Measurements from ENCODE around the gene ARHGEF28. TPM values are rescaled to one million over a fixed set of nuclear protein-coding genes. Genes with fewer than 3 reads are reported as not detected.

Gene ARHGEF28
- polyA plus RNA-seq, 3 donors = not detected

DNA sequence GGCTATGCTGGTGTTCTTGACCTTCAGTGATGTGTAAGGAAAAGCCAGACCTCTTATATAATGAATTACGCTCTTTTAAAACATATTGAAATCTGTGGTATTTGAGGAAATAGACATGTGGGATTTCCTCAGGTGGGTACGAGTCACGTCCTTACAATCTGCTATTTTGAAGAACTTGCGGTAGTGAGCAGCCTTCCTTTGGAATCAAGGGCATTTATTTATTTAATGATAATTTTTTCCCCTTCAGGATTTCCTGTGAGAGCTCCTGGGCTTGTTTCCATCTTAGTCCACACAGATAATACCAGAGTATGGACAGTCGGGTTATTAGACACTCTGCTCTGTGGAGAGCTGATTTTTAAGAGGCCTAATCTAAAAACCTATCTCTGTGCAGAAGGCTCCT lies 167.9 kb downstream of the ARHGEF28 start:
- Histone ChIP-seq H2AFZ (ENCODE audit: insufficient read depth, low read depth, low read length, poor library complexity, severe bottlenecking) (no peak overlapping the region), H3K9ac (ENCODE audit: insufficient read depth, low read length, poor library complexity, severe bottlenecking) (no peak overlapping the region), H3K79me2 (ENCODE audit: insufficient read depth, low read length) (no peaks in the 10 kb centered on the region), H3K4me1 (ENCODE audit: control insufficient read depth in 1 of 2, insufficient read depth in 2 of 2, low read length in 2 of 2) (peaks cover 9 to 15% of the 10 kb centered on the region in 2 donors), H3K27ac (ENCODE audit: low read depth in 1 of 2, low read length in 2 of 2) (no peak overlapping the region), H3K27me3 (ENCODE audit: control insufficient read depth in 2 of 2, insufficient read depth in 2 of 2, low read length in 2 of 2) (no peaks in the 10 kb centered on the region), H3K9me3 (replicated peaks in 1 of 2; ENCODE audit: control insufficient read depth in 1 of 2, insufficient read depth in 1 of 2, low read length in 2 of 2) (no peaks in the 10 kb centered on the region), H3K4me3 (replicated peaks in 1 of 3; ENCODE audit: low read depth in 2 of 3, low read length in 3 of 3) (no peak overlapping the region), H3K4me2 (replicated peaks; ENCODE audit: extremely low read depth, low read length, poor library complexity, severe bottlenecking) (no peak overlapping the region), H3K36me3 (replicated peaks in 1 of 2; ENCODE audit: control insufficient read depth in 1 of 2, insufficient read depth in 2 of 2, low read length in 2 of 2) (no peaks in the 10 kb centered on the region), H4K20me1 (ENCODE audit: insufficient read depth, low read length) (no peaks in the 10 kb centered on the region)
- no peak overlapping the region for H3K27ac Mint-ChIP-seq
- H3K4me1 Mint-ChIP-seq = peaks cover 19% of the 10 kb centered on the region
- H3K27me3 Mint-ChIP-seq (ENCODE audit: low read depth in 3 of 3) = no peaks in the 10 kb centered on the region
- TF ChIP-seq, protein P1, sequence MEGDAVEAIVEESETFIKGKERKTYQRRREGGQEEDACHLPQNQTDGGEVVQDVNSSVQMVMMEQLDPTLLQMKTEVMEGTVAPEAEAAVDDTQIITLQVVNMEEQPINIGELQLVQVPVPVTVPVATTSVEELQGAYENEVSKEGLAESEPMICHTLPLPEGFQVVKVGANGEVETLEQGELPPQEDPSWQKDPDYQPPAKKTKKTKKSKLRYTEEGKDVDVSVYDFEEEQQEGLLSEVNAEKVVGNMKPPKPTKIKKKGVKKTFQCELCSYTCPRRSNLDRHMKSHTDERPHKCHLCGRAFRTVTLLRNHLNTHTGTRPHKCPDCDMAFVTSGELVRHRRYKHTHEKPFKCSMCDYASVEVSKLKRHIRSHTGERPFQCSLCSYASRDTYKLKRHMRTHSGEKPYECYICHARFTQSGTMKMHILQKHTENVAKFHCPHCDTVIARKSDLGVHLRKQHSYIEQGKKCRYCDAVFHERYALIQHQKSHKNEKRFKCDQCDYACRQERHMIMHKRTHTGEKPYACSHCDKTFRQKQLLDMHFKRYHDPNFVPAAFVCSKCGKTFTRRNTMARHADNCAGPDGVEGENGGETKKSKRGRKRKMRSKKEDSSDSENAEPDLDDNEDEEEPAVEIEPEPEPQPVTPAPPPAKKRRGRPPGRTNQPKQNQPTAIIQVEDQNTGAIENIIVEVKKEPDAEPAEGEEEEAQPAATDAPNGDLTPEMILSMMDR (IDR thresholded peaks at IDR 0.05) = no peak
- DNase-seq = no peak
- intact Hi-C loops (cut with micrococcal nuclease) = loop anchor here (2.0 to 5.0 kb wide), 2 partner anchors 202 to 203 kb away; no protein-coding TSS in a partner anchor
- H3K36me3 Mint-ChIP-seq = no peaks in the 10 kb centered on the region
- no CpG with 5 or more reads among the region's 5 CpGs for WGBS (ENCODE audit: insufficient coverage)
- no peak overlapping the region for H3K4me3 Mint-ChIP-seq
- H3K9me3 Mint-ChIP-seq = no peaks in the 10 kb centered on the region

DNA sequence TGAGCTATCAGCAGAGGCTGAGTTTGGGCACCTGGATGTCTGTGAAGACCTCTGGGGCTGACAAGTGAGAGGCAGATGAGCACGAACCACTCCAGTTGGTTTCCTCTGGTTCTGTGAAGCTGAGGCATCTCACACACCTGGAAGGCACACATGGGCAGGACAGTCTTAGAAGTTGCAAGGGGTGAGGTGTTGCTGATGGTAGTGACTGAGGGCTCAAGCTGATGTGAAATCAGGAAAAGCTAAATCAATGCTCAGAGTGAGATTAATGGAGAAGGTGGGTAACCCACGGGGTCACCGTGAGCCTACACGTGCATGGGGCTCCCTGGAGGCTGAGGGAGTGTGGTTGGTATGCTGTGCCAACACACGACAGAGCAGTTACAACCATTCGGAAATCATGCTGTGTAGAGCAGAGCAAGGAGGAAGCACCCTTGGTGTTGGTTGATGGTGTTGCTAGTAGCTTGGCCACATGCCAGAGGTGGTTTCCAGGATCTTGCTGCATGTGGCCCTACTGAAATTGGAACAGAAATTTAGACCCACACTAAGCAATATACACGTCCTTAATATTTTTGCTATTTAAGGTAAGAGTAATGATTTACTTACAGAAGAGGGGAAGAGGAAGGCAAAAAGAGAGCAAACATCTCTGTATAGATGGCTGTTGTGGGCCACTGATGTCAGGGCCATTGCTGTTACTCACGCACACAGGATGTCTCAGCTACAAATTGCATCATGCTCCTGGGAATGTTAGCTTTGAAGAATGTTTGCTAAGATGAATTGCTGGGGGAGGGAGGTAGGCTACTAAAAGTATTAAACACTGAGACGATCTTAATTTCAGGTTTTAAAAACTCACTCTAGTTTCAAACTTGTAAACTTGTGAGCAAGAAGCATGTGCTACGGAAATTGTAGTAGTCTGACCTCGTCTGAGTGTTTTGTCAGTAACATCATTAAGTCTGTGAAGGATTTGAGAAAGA lies 170.5 kb downstream of the ARHGEF28 start:
- H3K27me3 Mint-ChIP-seq (ENCODE audit: low read depth in 3 of 3) = no peaks in the 10 kb centered on the region
- H3K9me3 Mint-ChIP-seq = no peaks in the 10 kb centered on the region
- peak overlapping the region in 3 of 7 donors; percentile 19 to 60 (median 32) for H3K27ac Mint-ChIP-seq
- Histone ChIP-seq H3K27ac (ENCODE audit: low read depth in 1 of 2, low read length in 2 of 2) (peak overlapping the region in 1 of 2 donors; percentile 9), H4K20me1 (ENCODE audit: insufficient read depth, low read length) (no peaks in the 10 kb centered on the region), H3K9ac (ENCODE audit: insufficient read depth, low read length, poor library complexity, severe bottlenecking) (no peak overlapping the region), H3K4me3 (replicated peaks in 1 of 3; ENCODE audit: low read depth in 2 of 3, low read length in 3 of 3) (no peak overlapping the region), H3K36me3 (replicated peaks in 1 of 2; ENCODE audit: control insufficient read depth in 1 of 2, insufficient read depth in 2 of 2, low read length in 2 of 2) (no peaks in the 10 kb centered on the region), H3K4me1 (ENCODE audit: control insufficient read depth in 1 of 2, insufficient read depth in 2 of 2, low read length in 2 of 2) (peaks cover 9 to 15% of the 10 kb centered on the region in 2 donors), H3K9me3 (replicated peaks in 1 of 2; ENCODE audit: control insufficient read depth in 1 of 2, insufficient read depth in 1 of 2, low read length in 2 of 2) (no peaks in the 10 kb centered on the region), H3K4me2 (replicated peaks; ENCODE audit: extremely low read depth, low read length, poor library complexity, severe bottlenecking) (peak overlapping the region; percentile 14), H2AFZ (ENCODE audit: insufficient read depth, low read depth, low read length, poor library complexity, severe bottlenecking) (peak overlapping the region; percentile 38), H3K27me3 (ENCODE audit: control insufficient read depth in 2 of 2, insufficient read depth in 2 of 2, low read length in 2 of 2) (no peaks in the 10 kb centered on the region), H3K79me2 (ENCODE audit: insufficient read depth, low read length) (no peaks in the 10 kb centered on the region)
- intact Hi-C loops (cut with micrococcal nuclease) = no loop called here
- 28% methylated on average over 9 of the region's 11 CpGs for WGBS (ENCODE audit: insufficient coverage)
- H3K4me1 Mint-ChIP-seq = peaks cover 17% of the 10 kb centered on the region
- no peaks in the 10 kb centered on the region for H3K36me3 Mint-ChIP-seq
- H3K4me3 Mint-ChIP-seq = peak overlapping the region in 1 of 2 donors; percentile 61
- DNase-seq = peak; percentile 51 to 68 (median 59)
- TF ChIP-seq, protein P1 (IDR thresholded peaks at IDR 0.05) = no peak

Data from CD14-positive monocyte (primary cell).